ENCODE results near the gene PAK5.

The PAK5 gene

DNA sequence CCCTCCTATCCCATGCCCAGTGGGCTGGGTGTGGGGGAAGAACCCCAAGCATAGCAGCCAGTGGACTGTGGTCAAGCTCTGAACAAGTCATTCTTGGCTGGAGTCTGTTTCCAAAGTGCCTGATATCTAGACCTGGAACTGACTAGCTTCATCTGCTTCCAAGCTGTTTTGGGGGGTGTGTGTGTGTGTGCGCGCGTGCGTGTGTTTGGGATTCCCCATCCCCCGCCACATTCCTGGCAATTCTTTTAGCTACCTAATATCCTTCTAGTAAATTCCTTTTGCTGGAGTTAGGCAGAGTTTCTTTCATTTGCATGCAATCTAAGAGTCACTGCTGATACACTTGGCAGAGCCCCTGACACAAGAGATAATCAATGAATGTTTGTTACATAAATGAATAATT, 7.8 kb downstream of the PAK5 start:
- no peak for DNase-seq (ENCODE audit: low read depth)
- TF ChIP-seq, protein P1, sequence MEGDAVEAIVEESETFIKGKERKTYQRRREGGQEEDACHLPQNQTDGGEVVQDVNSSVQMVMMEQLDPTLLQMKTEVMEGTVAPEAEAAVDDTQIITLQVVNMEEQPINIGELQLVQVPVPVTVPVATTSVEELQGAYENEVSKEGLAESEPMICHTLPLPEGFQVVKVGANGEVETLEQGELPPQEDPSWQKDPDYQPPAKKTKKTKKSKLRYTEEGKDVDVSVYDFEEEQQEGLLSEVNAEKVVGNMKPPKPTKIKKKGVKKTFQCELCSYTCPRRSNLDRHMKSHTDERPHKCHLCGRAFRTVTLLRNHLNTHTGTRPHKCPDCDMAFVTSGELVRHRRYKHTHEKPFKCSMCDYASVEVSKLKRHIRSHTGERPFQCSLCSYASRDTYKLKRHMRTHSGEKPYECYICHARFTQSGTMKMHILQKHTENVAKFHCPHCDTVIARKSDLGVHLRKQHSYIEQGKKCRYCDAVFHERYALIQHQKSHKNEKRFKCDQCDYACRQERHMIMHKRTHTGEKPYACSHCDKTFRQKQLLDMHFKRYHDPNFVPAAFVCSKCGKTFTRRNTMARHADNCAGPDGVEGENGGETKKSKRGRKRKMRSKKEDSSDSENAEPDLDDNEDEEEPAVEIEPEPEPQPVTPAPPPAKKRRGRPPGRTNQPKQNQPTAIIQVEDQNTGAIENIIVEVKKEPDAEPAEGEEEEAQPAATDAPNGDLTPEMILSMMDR (conservative IDR thresholded peaks at IDR 0.05; ENCODE audit: control insufficient read depth, insufficient read depth, low read depth, low read length): no peak
- no peak overlapping the region for H3K4me3 ChIP-seq (ENCODE audit: control insufficient read depth, low read depth, low read length)

DNA sequence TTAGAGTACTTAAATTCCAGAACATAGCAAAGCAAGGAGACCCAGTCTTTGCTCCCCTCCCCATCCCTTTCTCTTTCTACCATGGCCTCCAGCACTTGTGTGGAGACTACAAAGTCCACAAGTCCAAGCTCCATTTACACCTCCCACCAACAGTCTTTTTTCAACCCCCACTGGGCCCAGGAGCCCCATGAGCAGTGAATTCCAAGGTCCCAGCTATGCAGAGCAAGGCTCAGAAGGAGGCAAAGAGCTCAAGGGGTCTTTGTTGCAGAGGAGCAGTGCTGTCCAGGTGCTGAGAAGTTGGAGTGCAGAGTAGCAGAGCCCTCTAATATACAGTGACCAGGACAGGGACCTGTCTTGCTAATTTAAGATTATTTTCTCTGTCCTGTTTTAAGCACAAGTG, 9.0 kb downstream of the PAK5 start:
- TF ChIP-seq, protein P1 (conservative IDR thresholded peaks at IDR 0.05; ENCODE audit: control insufficient read depth, insufficient read depth, low read depth, low read length): no peak
- H3K4me3 ChIP-seq (ENCODE audit: control insufficient read depth, low read depth, low read length): no peak overlapping the region
- DNase-seq (ENCODE audit: low read depth): no peak

DNA sequence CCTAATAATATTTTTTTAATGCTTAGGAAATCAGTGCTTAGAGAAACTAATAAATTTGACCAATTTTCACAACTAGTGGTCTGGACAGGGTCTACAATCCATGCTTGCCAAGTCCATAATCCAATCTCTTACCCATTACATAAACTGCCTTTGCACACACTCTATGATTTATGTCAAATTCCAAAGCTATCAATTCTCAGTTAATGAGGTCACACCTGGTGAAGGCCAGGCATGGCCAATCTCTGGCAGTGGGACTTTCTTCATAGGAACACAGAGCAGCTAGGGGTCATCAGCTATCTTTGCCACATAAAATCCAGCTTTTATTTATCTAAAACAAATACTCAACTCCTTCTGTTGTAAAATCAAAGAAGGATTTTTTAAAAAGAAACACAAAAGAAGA, 21.2 kb downstream of the PAK5 start:
- TF ChIP-seq, protein P1 (conservative IDR thresholded peaks at IDR 0.05; ENCODE audit: control insufficient read depth, insufficient read depth, low read depth, low read length): no peak
- no peak overlapping the region for H3K4me3 ChIP-seq (ENCODE audit: control insufficient read depth, low read depth, low read length)
- no peak for DNase-seq (ENCODE audit: low read depth)

DNA sequence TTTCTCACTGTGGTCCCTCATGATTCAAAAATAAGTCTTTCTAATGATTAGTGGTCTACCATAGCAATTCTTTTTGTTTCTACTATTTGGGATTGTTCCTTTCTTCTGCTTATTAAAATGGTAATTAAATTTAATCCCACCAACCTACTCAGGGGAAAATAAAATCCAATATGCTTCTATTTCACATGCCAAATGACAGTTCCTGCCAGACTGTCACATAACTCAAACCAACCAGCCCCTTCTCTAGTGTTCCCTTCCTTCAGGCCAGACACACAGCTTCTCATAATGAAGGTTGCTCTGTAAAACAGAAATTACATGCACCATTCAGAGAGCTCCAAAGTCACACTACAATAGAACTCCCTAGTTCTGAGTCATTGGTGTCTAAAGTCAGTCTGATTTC, 23.2 kb downstream of the PAK5 start:
- no peak for DNase-seq (ENCODE audit: low read depth)
- H3K4me3 ChIP-seq (ENCODE audit: control insufficient read depth, low read depth, low read length): no peak overlapping the region
- TF ChIP-seq, protein P1 (conservative IDR thresholded peaks at IDR 0.05; ENCODE audit: control insufficient read depth, insufficient read depth, low read depth, low read length): no peak

DNA sequence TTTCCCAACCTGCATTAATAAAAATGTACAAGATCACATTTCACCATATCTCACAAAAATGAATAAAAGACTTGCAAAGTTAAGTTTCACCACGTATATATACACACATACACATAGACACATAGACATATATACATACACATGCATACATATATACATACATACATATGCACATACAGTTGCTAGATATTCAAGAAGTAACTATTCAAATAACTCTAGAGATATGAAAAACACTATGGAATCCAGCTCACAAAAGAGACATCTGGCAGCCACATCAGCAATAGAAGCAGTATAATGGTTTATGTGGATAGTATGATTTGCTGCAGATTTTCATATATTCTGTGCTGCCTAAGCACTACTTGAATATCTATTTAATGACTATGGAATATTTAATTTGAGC, 28.1 kb downstream of the PAK5 start:
- DNase-seq (ENCODE audit: low read depth): no peak
- TF ChIP-seq, protein P1 (conservative IDR thresholded peaks at IDR 0.05; ENCODE audit: control insufficient read depth, insufficient read depth, low read depth, low read length): no peak
- no peak overlapping the region for H3K4me3 ChIP-seq (ENCODE audit: control insufficient read depth, low read depth, low read length)

DNA sequence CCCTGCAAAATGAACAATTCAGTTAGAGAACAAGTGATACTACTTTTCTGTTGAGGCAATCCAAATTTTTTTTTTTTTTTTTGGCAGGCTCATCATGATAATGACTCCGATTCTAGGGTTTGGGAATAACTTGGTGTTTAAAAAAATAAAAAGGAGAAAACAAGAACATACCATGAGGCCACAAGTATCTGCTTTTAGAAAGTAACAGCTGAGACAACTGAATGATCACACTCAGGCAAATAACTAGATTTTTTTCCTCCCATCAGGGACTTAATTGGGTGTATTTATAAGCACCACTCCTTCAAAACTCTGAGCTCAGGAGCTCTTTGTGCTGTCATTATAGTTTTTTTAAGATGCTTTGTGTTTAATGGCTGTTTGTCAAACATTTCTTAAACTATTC, 29.6 kb downstream of the PAK5 start:
- TF ChIP-seq, protein P1 (conservative IDR thresholded peaks at IDR 0.05; ENCODE audit: control insufficient read depth, insufficient read depth, low read depth, low read length): no peak
- no peak overlapping the region for H3K4me3 ChIP-seq (ENCODE audit: control insufficient read depth, low read depth, low read length)
- no peak for DNase-seq (ENCODE audit: low read depth)

DNA sequence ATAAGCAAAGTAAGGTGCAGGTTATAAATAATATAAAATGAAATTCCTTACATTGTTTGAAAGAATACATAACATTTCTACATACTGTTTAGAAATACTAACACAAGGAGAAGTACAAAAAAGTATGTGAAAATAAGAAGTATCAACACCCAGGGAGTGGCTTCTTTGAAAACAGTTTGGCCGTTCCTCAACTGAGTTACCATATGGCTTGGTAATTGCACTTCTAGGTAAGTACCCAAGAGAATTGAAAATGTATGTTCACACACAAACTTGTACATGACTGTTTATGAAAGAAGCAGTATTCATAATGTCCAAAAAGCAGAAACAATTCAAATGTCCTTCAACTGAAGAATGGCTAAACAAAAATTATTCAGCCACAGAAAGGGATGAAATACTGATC, 30.7 kb downstream of the PAK5 start:
- no peak overlapping the region for H3K4me3 ChIP-seq (ENCODE audit: control insufficient read depth, low read depth, low read length)
- DNase-seq (ENCODE audit: low read depth): no peak
- TF ChIP-seq, protein P1 (conservative IDR thresholded peaks at IDR 0.05; ENCODE audit: control insufficient read depth, insufficient read depth, low read depth, low read length): no peak

All from fibroblast of mammary gland (primary cell).